Tibial artery (tissue), 4 donors: Measurements from ENCODE around the gene KDELR3.

ENCODE experiments used
- DNase-seq, 2 donors: peaks; one replicate each; pipeline ENCODE4 v3.0.0-alpha.2; 2019
- H3K27ac ChIP-seq, 2 donors: fragments of 200-600 bp; sonication (generic) in 1 of 2; 1 replicate in 1 of 2; 2 replicates in 1 of 2; pipeline ENCODE4 v1.5.1; 2018 to 2019; ENCODE audit warnings: mild to moderate bottlenecking in 1 of 2
- H3K27me3 ChIP-seq, 2 donors: fragments of 200-600 bp; sonication (generic) in 1 of 2; one replicate each; pipeline versions ENCODE4 v1.5.1 to v1.6.0; 2016 to 2019
- H3K36me3 ChIP-seq, 3 donors: fragments of 200-600 bp; sonication (generic) in 2 of 3; one replicate each; pipeline ENCODE4 v1.5.1; 2016 to 2019; ENCODE audit warnings: mild to moderate bottlenecking in 2 of 3
- H3K4me1 ChIP-seq, 4 donors: fragments of 200-600 bp; sonication (generic) in 2 of 4; 1 replicate in 3 of 4; 2 replicates in 1 of 4; pipeline ENCODE4 v1.5.1; 2016 to 2019
- H3K4me3 ChIP-seq, 2 donors: fragments of 200-600 bp; sonication (generic) in 1 of 2; 1 replicate in 1 of 2; 2 replicates in 1 of 2; pipeline ENCODE4 v1.5.1; 2018 to 2019; ENCODE audit warnings: mild to moderate bottlenecking in 2 of 2
- H3K9me3 ChIP-seq, 3 donors: fragments of 200-600 bp; sonication (generic) in 1 of 3; one replicate each; pipeline ENCODE4 v1.5.1; 2016 to 2019
- intact Hi-C: fragments of 100-400 bp; cut with DNase I; formaldehyde crosslinking; loops from one replicate; pipeline ENCODE4 v1.15.0; 2023; ENCODE audit warnings: low total_unique reads
- TF ChIP-seq, protein P1 (sequence below), 2 experiments: fragments of 200-600 bp in 1 of 2; fragments of 450-650 bp in 1 of 2; IDR thresholded peaks; one replicate each; pipeline ENCODE4 v1.5.1; 2017 to 2019; ENCODE audit warnings: antibody characterized with exemption in 2 of 2, mild to moderate bottlenecking in 1 of 2, moderate library complexity in 1 of 2

The KDELR3 gene

DNA sequence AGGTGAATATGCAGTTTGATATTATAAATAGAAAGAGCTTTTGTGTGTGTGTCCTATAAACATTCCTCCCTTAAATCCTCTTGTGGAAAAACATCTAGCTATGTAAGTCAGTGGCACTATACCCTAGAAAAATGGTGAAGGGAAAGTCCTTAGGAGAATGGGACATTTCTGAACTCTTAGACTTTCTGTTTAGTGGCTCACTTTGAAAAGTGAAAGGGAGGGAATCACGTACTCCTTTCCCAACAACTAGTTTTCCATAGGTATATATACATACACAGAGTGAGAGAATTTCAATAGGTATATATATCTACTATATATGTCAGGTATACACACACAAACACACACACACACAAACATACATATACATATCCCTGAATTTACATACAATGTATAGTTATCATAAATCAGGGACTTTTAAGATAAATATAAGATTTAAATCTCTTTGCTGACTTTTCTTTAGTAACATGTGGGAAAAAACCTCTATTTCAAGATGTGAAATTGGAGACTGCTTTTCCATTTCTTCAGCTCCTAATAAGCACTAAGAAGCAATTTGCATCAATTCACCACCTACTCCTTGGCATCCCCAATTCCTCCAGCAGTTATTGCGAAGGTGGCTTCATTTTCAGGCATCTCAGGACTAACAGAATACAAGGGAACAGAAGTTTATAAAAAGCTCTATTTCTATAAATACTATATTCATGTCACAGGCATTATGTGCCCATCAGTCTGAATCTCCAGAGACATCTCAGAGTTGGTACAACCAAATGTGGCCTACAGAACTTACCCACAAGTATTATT, 51.8 kb downstream of the KDELR3 start:
- DNase-seq: no peak
- Histone ChIP-seq H3K27ac (no peak overlapping the region), H3K27me3 (no peaks in the 10 kb centered on the region), H3K4me3 (no peak overlapping the region), H3K4me1 (no peaks in the 10 kb centered on the region), H3K36me3 (no peaks in the 10 kb centered on the region), H3K9me3 (no peaks in the 10 kb centered on the region)
- intact Hi-C loops: no loop called here
- TF ChIP-seq, protein P1, sequence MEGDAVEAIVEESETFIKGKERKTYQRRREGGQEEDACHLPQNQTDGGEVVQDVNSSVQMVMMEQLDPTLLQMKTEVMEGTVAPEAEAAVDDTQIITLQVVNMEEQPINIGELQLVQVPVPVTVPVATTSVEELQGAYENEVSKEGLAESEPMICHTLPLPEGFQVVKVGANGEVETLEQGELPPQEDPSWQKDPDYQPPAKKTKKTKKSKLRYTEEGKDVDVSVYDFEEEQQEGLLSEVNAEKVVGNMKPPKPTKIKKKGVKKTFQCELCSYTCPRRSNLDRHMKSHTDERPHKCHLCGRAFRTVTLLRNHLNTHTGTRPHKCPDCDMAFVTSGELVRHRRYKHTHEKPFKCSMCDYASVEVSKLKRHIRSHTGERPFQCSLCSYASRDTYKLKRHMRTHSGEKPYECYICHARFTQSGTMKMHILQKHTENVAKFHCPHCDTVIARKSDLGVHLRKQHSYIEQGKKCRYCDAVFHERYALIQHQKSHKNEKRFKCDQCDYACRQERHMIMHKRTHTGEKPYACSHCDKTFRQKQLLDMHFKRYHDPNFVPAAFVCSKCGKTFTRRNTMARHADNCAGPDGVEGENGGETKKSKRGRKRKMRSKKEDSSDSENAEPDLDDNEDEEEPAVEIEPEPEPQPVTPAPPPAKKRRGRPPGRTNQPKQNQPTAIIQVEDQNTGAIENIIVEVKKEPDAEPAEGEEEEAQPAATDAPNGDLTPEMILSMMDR (IDR thresholded peaks at IDR 0.05): no peak

GRCh38 chr22:38523029-38523428, 55.1 kb downstream of the KDELR3 start:
- Histone ChIP-seq H3K27ac (no peak overlapping the region), H3K27me3 (no peaks in the 10 kb centered on the region), H3K36me3 (no peaks in the 10 kb centered on the region), H3K4me1 (no peaks in the 10 kb centered on the region), H3K4me3 (no peak overlapping the region), H3K9me3 (no peaks in the 10 kb centered on the region)
- TF ChIP-seq, protein P1 (IDR thresholded peaks at IDR 0.05): no peak
- DNase-seq: no peak
- intact Hi-C loops: no loop called here

DNA sequence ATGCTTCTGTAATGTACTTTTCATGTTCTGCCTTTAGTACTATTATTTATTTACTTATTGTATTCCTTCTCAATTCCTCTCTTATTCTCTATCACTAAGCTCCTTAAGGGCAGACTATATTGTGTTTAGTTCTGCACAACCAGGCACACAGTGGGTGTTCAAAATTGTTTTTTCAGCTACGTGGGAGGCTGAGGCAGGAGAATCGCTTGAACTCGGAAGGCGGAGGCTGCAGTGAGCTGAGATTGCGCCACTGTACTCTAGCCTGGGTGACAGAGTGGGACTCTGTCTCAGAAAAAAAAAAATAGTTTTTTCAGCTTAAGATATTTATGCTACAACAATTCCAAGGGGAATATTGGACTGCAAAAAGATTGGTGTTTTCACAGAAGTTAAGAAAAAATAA, 55.6 kb downstream of the KDELR3 start:
- Histone ChIP-seq H3K9me3 (no peaks in the 10 kb centered on the region), H3K27me3 (no peaks in the 10 kb centered on the region), H3K27ac (no peak overlapping the region), H3K4me3 (no peak overlapping the region), H3K36me3 (no peaks in the 10 kb centered on the region), H3K4me1 (no peaks in the 10 kb centered on the region)
- no peak for DNase-seq
- TF ChIP-seq, protein P1 (IDR thresholded peaks at IDR 0.05): no peak
- intact Hi-C loops: no loop called here

- no peak for DNase-seq
Measured at GRCh38 chr22:38524429-38524828, 56.5 kb downstream of the KDELR3 start.

GRCh38 chr22:38531251-38531938, 63.5 kb downstream of the KDELR3 start:
- no peak overlapping the region for H3K4me3 ChIP-seq
- H3K36me3 ChIP-seq: no peaks in the 10 kb centered on the region
- TF ChIP-seq, protein P1 (IDR thresholded peaks at IDR 0.05): no peak
- no peak for DNase-seq
- H3K4me1 ChIP-seq: no peaks in the 10 kb centered on the region
- H3K27ac ChIP-seq: no peak overlapping the region
- no peaks in the 10 kb centered on the region for H3K27me3 ChIP-seq
- intact Hi-C loops: no loop called here
- no peaks in the 10 kb centered on the region for H3K9me3 ChIP-seq

More at GRCh38 chr22:38524429-38524828, 56.5 kb downstream of the KDELR3 start:
- Histone ChIP-seq H3K4me3 (no peak overlapping the region), H3K27ac (no peak overlapping the region), H3K27me3 (no peaks in the 10 kb centered on the region), H3K9me3 (no peaks in the 10 kb centered on the region), H3K4me1 (no peaks in the 10 kb centered on the region), H3K36me3 (no peaks in the 10 kb centered on the region)
- TF ChIP-seq, protein P1 (IDR thresholded peaks at IDR 0.05): no peak
- intact Hi-C loops: no loop called here
